H9 (cell line): ENCODE measurements around the gene AIFM3. TPM values are rescaled to one million over a fixed set of nuclear protein-coding genes. Genes with fewer than 3 reads are reported as not detected.

Experiments
- DNase-seq: peaks from one replicate; pipeline ENCODE4 v3.0.0-alpha.2; 2017
- H2AFZ ChIP-seq: one replicate; pipeline ENCODE4 v1.6.1; 2013; ENCODE audit warnings: mild to moderate bottlenecking, low read length, control low read depth, moderate library complexity
- H2AK5ac ChIP-seq: 2 replicates; pipeline ENCODE4 v1.6.1; 2013; ENCODE audit warnings: low read length, control low read depth, mixed read lengths; ENCODE audit not compliant: insufficient read length
- H2BK120ac ChIP-seq: one replicate; pipeline ENCODE4 v1.6.1; 2013; ENCODE audit warnings: low read depth, mild to moderate bottlenecking, low read length, control low read depth, inconsistent platforms; ENCODE audit not compliant: poor library complexity, severe bottlenecking
- H2BK12ac ChIP-seq: 2 replicates; pipeline ENCODE4 v1.6.1; 2013; ENCODE audit warnings: low read length, control low read depth, mixed read lengths, low read depth; ENCODE audit not compliant: insufficient read length
- H2BK15ac ChIP-seq: 2 replicates; pipeline ENCODE4 v1.6.1; 2013; ENCODE audit warnings: low read depth, low read length, control low read depth
- H2BK20ac ChIP-seq: one replicate; pipeline ENCODE4 v1.6.1; 2013; ENCODE audit warnings: low read depth, mild to moderate bottlenecking, low read length, control low read depth, inconsistent platforms; ENCODE audit not compliant: poor library complexity, severe bottlenecking
- H2BK5ac ChIP-seq: 2 replicates; pipeline ENCODE4 v1.6.1; 2013; ENCODE audit warnings: low read length, control low read depth, mixed read lengths; ENCODE audit not compliant: insufficient read length
- H3K14ac ChIP-seq: 2 replicates; pipeline ENCODE4 v1.6.1; 2013; ENCODE audit warnings: low read length, control low read depth; ENCODE audit not compliant: insufficient read depth
- H3K18ac ChIP-seq: 2 replicates; pipeline ENCODE4 v1.6.1; 2013; ENCODE audit warnings: low read depth, mild to moderate bottlenecking, mixed read lengths, low read length, control low read depth; ENCODE audit not compliant: insufficient read length
- H3K23ac ChIP-seq: 2 replicates; pipeline ENCODE4 v1.6.1; 2013; ENCODE audit warnings: low read length, control low read depth, mixed read lengths, low read depth; ENCODE audit not compliant: insufficient read length
- H3K23me2 ChIP-seq: 2 replicates; pipeline ENCODE4 v1.6.1; 2013; ENCODE audit warnings: low read depth, mild to moderate bottlenecking, mixed read lengths, low read length, control low read depth; ENCODE audit not compliant: insufficient read length, poor library complexity, severe bottlenecking
- H3K27ac ChIP-seq: 2 replicates; pipeline ENCODE4 v1.5.1; 2013; ENCODE audit warnings: low read length, control low read depth, mixed read lengths, low read depth; ENCODE audit not compliant: insufficient read length
- H3K27me3 ChIP-seq: 2 replicates; pipeline ENCODE4 v1.6.1; 2013; ENCODE audit warnings: low read length, control low read depth, inconsistent platforms; ENCODE audit not compliant: insufficient read depth
- H3K4ac ChIP-seq: 2 replicates; pipeline ENCODE4 v1.6.1; 2013; ENCODE audit warnings: low read depth, mild to moderate bottlenecking, control low read depth, inconsistent platforms, low read length, moderate library complexity
- H3K4me1 ChIP-seq: 2 replicates; pipeline ENCODE4 v1.6.1; 2013; ENCODE audit warnings: low read length, control low read depth, inconsistent platforms; ENCODE audit not compliant: insufficient read depth
- H3K4me2 ChIP-seq: 2 replicates; pipeline ENCODE4 v1.6.1; 2013; ENCODE audit warnings: low read length, control low read depth, mixed read lengths; ENCODE audit not compliant: insufficient read length, insufficient read depth
- H3K56ac ChIP-seq: 2 replicates; pipeline ENCODE4 v1.6.1; 2013; ENCODE audit warnings: low read depth, mild to moderate bottlenecking, mixed read lengths, low read length, control low read depth; ENCODE audit not compliant: insufficient read length
- H3K79me1 ChIP-seq: 2 replicates; pipeline ENCODE4 v1.6.1; 2013; ENCODE audit warnings: low read depth, mild to moderate bottlenecking, moderate library complexity, low read length, control low read depth, inconsistent platforms; ENCODE audit not compliant: insufficient read depth, poor library complexity, severe bottlenecking
- H3K79me2 ChIP-seq: 2 replicates; pipeline ENCODE4 v1.6.1; 2013; ENCODE audit warnings: low read length, control low read depth, inconsistent platforms; ENCODE audit not compliant: insufficient read depth
- H3K9ac ChIP-seq: 2 replicates; pipeline ENCODE4 v1.6.1; 2013; ENCODE audit warnings: low read length, control low read depth, mixed read lengths; ENCODE audit not compliant: insufficient read length; ENCODE audit errors: extremely low read depth
- H3K9me3 ChIP-seq: one replicate; pipeline ENCODE4 v1.6.1; 2013; ENCODE audit warnings: low read depth, low read length, inconsistent platforms; ENCODE audit not compliant: control insufficient read depth
- H3T11ph ChIP-seq: one replicate; pipeline ENCODE4 v1.6.1; 2013; ENCODE audit warnings: mild to moderate bottlenecking, low read length, control low read depth, inconsistent platforms
- H4K20me1 ChIP-seq: one replicate; pipeline ENCODE4 v1.6.1; 2013; ENCODE audit not compliant: control insufficient read depth, insufficient read length, insufficient read depth
- H4K5ac ChIP-seq: 2 replicates; pipeline ENCODE4 v1.6.1; 2013; ENCODE audit warnings: low read depth, mild to moderate bottlenecking, mixed read lengths, low read length, control low read depth; ENCODE audit not compliant: insufficient read length
- H4K8ac ChIP-seq: replicated peaks from 2 replicates; pipeline ENCODE4 v1.6.1; 2013; ENCODE audit warnings: low read length, control low read depth, mixed read lengths, low read depth; ENCODE audit not compliant: insufficient read length
- H4K91ac ChIP-seq: 2 replicates; pipeline ENCODE4 v1.6.1; 2013; ENCODE audit warnings: low read depth, mild to moderate bottlenecking, moderate library complexity, mixed read lengths, low read length, control low read depth; ENCODE audit not compliant: insufficient read length
- H3K27ac Mint-ChIP-seq, 3 experiments: 2 replicates in 2 of 3; 3 replicates in 1 of 3; pipeline ENCODE4 v1.8.0; 2020 to 2021; ENCODE audit warnings: mixed read lengths in 3 of 3, mild to moderate bottlenecking in 1 of 3, moderate library complexity in 1 of 3
- H3K27me3 Mint-ChIP-seq: 2 replicates; pipeline ENCODE4 v1.8.0; 2021; ENCODE audit warnings: low read depth, mild to moderate bottlenecking, moderate library complexity, mixed read lengths
- H3K36me3 Mint-ChIP-seq, 3 experiments: 2 replicates in 2 of 3; 3 replicates in 1 of 3; pipeline ENCODE4 v1.8.0; 2020 to 2021; ENCODE audit warnings: low read depth in 3 of 3, mixed read lengths in 3 of 3; ENCODE audit not compliant: insufficient read depth in 1 of 3
- H3K4me1 Mint-ChIP-seq, 2 experiments: 2 replicates each; pipeline ENCODE4 v1.8.0; 2020; ENCODE audit warnings: mixed read lengths in 2 of 2
- H3K4me3 Mint-ChIP-seq, 2 experiments: 2 replicates in 1 of 2; 3 replicates in 1 of 2; pipeline ENCODE4 v1.8.0; 2020 to 2021; ENCODE audit warnings: mild to moderate bottlenecking in 2 of 2, mixed read lengths in 2 of 2, moderate library complexity in 1 of 2
- H3K9me3 Mint-ChIP-seq, 2 experiments: 2 replicates in 1 of 2; 3 replicates in 1 of 2; pipeline ENCODE4 v1.8.0; 2020; ENCODE audit warnings: mild to moderate bottlenecking in 2 of 2, mixed read lengths in 2 of 2, moderate library complexity in 1 of 2
- WGBS: extraction: QIAGEN DNeasy Blood & Tissue Kit; methylation state at CpG from one replicate; pipeline ENCODE4 v1.1.7; 2013; ENCODE audit warnings: missing lambda C conversion rate, low lambda C conversion rate, mixed read lengths; ENCODE audit not compliant: insufficient read length; ENCODE audit errors: extremely low coverage; 5-methylcytosine and 5-hydroxymethylcytosine counted together
- total RNA-seq: library from RNA; stranded (reverse); gene quantifications from 2 replicates; pipeline ENCODE4 v1.2.1, GENCODE V29; 2021
- TF ChIP-seq, protein P1 (sequence below): fragments of 200-600 bp; sonication (generic); conservative IDR thresholded peaks from 3 replicates; pipeline ENCODE4 v1.8.0; 2021; ENCODE audit warnings: antibody characterized with exemption, mild to moderate bottlenecking

Gene AIFM3
- total RNA-seq, 1 experiment from 2014 or later, result 1.9 TPM

DNA sequence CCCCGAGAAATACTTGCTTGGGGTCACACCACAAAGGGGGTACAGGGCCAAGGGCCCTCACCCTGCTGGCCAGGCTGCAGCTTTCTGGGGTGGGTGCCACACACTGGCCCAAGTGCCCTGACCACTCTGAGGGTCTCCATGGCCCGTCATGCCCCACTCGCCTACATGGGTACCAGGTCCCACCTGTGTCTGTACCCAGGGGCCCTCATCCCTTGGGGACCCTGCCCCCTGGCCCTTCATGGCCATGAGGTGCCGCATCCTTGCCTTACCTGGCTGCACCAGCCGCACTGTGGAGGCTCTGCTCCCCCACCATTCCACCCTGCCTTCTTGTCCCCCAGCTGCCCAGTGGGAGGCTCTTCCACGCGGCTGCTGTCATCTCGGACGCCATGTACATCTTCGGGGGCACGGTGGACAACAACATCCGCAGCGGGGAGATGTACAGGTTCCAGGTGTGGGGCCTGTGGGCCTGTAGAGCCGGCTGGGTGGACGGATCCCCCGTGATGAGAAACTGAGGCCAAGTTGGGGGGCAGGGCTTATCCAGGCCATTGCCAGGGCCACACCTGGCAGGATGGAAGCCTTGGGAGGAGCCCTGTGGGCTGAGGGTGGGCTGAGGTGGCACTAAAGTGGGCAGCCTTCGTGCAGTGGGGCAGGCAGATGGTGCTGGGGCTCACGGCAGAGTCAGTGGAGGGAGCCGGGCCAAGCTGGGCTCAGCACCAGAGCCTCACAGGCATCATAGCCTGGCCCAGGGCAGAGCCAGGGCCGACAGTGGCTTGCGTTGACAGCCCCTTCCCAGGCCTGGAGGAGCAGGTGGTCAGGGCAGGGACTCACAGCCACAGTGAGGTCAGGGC is 25.6 kb downstream of the AIFM3 start:
- H2BK120ac ChIP-seq, result no peak overlapping the region
- no peak overlapping the region; a peak in 1 of 7 replicates for H3K27ac Mint-ChIP-seq
- H3K4me2 ChIP-seq, result no peak overlapping the region
- H3K4ac ChIP-seq, result no peak overlapping the region
- H3K27ac ChIP-seq, result no peak overlapping the region
- no peak overlapping the region for H4K8ac ChIP-seq
- H3K23ac ChIP-seq, result no peak overlapping the region
- H3K79me2 ChIP-seq, result no peaks in the 10 kb centered on the region
- no peaks in the 10 kb centered on the region for H3K9me3 Mint-ChIP-seq
- no peak overlapping the region; the same call in 1 of the 2 replicates for H3K14ac ChIP-seq
- H2AFZ ChIP-seq, result no peak overlapping the region
- no peak overlapping the region for H3T11ph ChIP-seq
- TF ChIP-seq, protein P1, sequence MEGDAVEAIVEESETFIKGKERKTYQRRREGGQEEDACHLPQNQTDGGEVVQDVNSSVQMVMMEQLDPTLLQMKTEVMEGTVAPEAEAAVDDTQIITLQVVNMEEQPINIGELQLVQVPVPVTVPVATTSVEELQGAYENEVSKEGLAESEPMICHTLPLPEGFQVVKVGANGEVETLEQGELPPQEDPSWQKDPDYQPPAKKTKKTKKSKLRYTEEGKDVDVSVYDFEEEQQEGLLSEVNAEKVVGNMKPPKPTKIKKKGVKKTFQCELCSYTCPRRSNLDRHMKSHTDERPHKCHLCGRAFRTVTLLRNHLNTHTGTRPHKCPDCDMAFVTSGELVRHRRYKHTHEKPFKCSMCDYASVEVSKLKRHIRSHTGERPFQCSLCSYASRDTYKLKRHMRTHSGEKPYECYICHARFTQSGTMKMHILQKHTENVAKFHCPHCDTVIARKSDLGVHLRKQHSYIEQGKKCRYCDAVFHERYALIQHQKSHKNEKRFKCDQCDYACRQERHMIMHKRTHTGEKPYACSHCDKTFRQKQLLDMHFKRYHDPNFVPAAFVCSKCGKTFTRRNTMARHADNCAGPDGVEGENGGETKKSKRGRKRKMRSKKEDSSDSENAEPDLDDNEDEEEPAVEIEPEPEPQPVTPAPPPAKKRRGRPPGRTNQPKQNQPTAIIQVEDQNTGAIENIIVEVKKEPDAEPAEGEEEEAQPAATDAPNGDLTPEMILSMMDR, result no peak
- H2AK5ac ChIP-seq, result no peak overlapping the region
- H4K20me1 ChIP-seq, result no peaks in the 10 kb centered on the region
- no peak for DNase-seq
- H3K27me3 ChIP-seq, result no peaks in the 10 kb centered on the region
- no peak overlapping the region for H2BK15ac ChIP-seq
- H3K4me1 ChIP-seq, result no peaks in the 10 kb centered on the region
- H3K4me1 Mint-ChIP-seq, result 0 out of 4 replicates have a peak, but pooled peaks cover 0 to 2% of the 10 kb centered on the region in 2 experiments
- no peaks in the 10 kb centered on the region for H3K9me3 ChIP-seq
- H2BK20ac ChIP-seq, result no peak overlapping the region
- H3K79me1 ChIP-seq, result no peaks in the 10 kb centered on the region
- H3K56ac ChIP-seq, result no peak overlapping the region
- H3K36me3 Mint-ChIP-seq, result peaks cover 2 to 26% (median 10%) of the 10 kb centered on the region in 3 experiments; a peak in 6 of 7 replicates
- H4K91ac ChIP-seq, result no peak overlapping the region
- H3K18ac ChIP-seq, result no peak overlapping the region
- no peak overlapping the region for H2BK5ac ChIP-seq
- no peaks in the 10 kb centered on the region for H3K27me3 Mint-ChIP-seq
- WGBS, result no CpG with 5 or more reads among the region's 21 CpGs
- no peaks in the 10 kb centered on the region for H3K23me2 ChIP-seq
- no peak overlapping the region for H2BK12ac ChIP-seq
- no peak overlapping the region for H4K5ac ChIP-seq
- no peak overlapping the region for H3K4me3 Mint-ChIP-seq
- no peak overlapping the region for H3K9ac ChIP-seq
